Activated CD8-positive, alpha-beta memory T cell treated with anti-CD3 and anti-CD28 coated beads, Interleukin-2, amount 10 ng/mL, durations not matched to agents 7 days and 5 days (primary cell): ENCODE data around the gene TGFB3. TPM values are rescaled to one million over a fixed set of nuclear protein-coding genes. Genes with fewer than 3 reads are reported as not detected.

Experiments used
- ATAC-seq: fragments of 150-1000 bp; cut with Tn5 transposase; one replicate; pipeline ENCODE4 v1.10.0; 2021; ENCODE audit warnings: moderate library complexity
- CTCF ChIA-PET: fragments of 350-600 bp; sonication (Branson Sonifier 250); formaldehyde crosslinking; loops from one replicate; lab custom pipeline; 2021; ENCODE audit warnings: antibody characterized with exemption; lab: Charles Lee
- DNase-seq: peaks from one replicate; pipeline ENCODE4 v3.0.0-alpha.2; 2020
- H3K27ac Mint-ChIP-seq: one replicate; pipeline ENCODE4 v1.8.0; 2021; ENCODE audit warnings: mild to moderate bottlenecking, mixed read lengths
- H3K27me3 Mint-ChIP-seq: one replicate; pipeline ENCODE4 v1.8.0; 2021; ENCODE audit warnings: mixed read lengths
- H3K36me3 Mint-ChIP-seq: one replicate; pipeline ENCODE4 v1.8.0; 2021; ENCODE audit warnings: mild to moderate bottlenecking, mixed read lengths
- H3K4me1 Mint-ChIP-seq: one replicate; pipeline ENCODE4 v1.8.0; 2021; ENCODE audit warnings: mixed read lengths
- H3K4me3 Mint-ChIP-seq: one replicate; pipeline ENCODE4 v1.8.0; 2021; ENCODE audit warnings: mild to moderate bottlenecking, moderate library complexity, mixed read lengths
- H3K9me3 Mint-ChIP-seq: one replicate; pipeline ENCODE4 v1.8.0; 2022; ENCODE audit warnings: low read depth, mixed read lengths
- total RNA-seq, 2 experiments: library from RNA; stranded (reverse); gene quantifications; one replicate each; pipeline ENCODE4 v1.2.3, GENCODE V29; 2021

The TGFB3 gene
- total RNA-seq, 2 experiments from 2014 or later, result 1.4 to 2.1 TPM

GRCh38 chr14:75969126-75969525 lies 12.7 kb downstream of the TGFB3 start:
- DNase-seq, result no peak
- H3K27ac Mint-ChIP-seq, result no peak overlapping the region
- ATAC-seq, result no peak
- no peak overlapping the region for H3K4me3 Mint-ChIP-seq
- H3K9me3 Mint-ChIP-seq, result no peaks in the 10 kb centered on the region
- no peaks in the 10 kb centered on the region for H3K36me3 Mint-ChIP-seq
- H3K4me1 Mint-ChIP-seq, result no peaks in the 10 kb centered on the region
- CTCF ChIA-PET, result interaction anchor here (1.1 kb wide), 1 partner anchor 10 kb away, joined by 3 read pairs; no protein-coding TSS in a partner anchor
- no peaks in the 10 kb centered on the region for H3K27me3 Mint-ChIP-seq

- CTCF ChIA-PET, result interaction anchor here (1.7 kb wide), 1 partner anchor 62 kb away, joined by 4 read pairs; no protein-coding TSS in a partner anchor
- H3K4me3 Mint-ChIP-seq, result no peak overlapping the region
- no peaks in the 10 kb centered on the region for H3K36me3 Mint-ChIP-seq
- H3K27me3 Mint-ChIP-seq, result no peaks in the 10 kb centered on the region
- DNase-seq (no peak), ATAC-seq (no peak)
- H3K27ac Mint-ChIP-seq, result no peak overlapping the region
- no peaks in the 10 kb centered on the region for H3K4me1 Mint-ChIP-seq
- H3K9me3 Mint-ChIP-seq, result no peaks in the 10 kb centered on the region
Measured at GRCh38 chr14:75968456-75968855, 13.3 kb downstream of the TGFB3 start.

GRCh38 chr14:75967866-75968265 lies 13.9 kb downstream of the TGFB3 start:
- no peak for ATAC-seq
- CTCF ChIA-PET, result interaction anchor here (1.7 kb wide), 1 partner anchor 61 kb away, joined by 4 read pairs; no protein-coding TSS in a partner anchor
- Mint-ChIP-seq H3K27ac (no peak overlapping the region), H3K9me3 (no peaks in the 10 kb centered on the region), H3K36me3 (no peaks in the 10 kb centered on the region), H3K4me3 (no peak overlapping the region), H3K27me3 (no peaks in the 10 kb centered on the region), H3K4me1 (no peaks in the 10 kb centered on the region)
- no peak for DNase-seq

GRCh38 chr14:75961662-75962061 lies 20.1 kb downstream of the TGFB3 start:
- Mint-ChIP-seq H3K27ac (no peak overlapping the region), H3K4me3 (no peak overlapping the region), H3K4me1 (no peaks in the 10 kb centered on the region), H3K27me3 (no peaks in the 10 kb centered on the region), H3K9me3 (no peaks in the 10 kb centered on the region), H3K36me3 (no peaks in the 10 kb centered on the region)
- CTCF ChIA-PET, result interaction anchor here (1.0 kb wide), 1 partner anchor 253 kb away, joined by 3 read pairs; no protein-coding TSS in a partner anchor
- DNase-seq, result no peak
- no peak for ATAC-seq

- no peak overlapping the region for H3K4me3 Mint-ChIP-seq
- DNase-seq, result no peak
- CTCF ChIA-PET, result interaction anchor here (0.8 kb wide), 1 partner anchor 23 kb away, joined by 3 read pairs; no protein-coding TSS in a partner anchor
- ATAC-seq, result no peak
- no peaks in the 10 kb centered on the region for H3K27me3 Mint-ChIP-seq
- no peaks in the 10 kb centered on the region for H3K4me1 Mint-ChIP-seq
- H3K36me3 Mint-ChIP-seq, result no peaks in the 10 kb centered on the region
- no peaks in the 10 kb centered on the region for H3K9me3 Mint-ChIP-seq
- no peak overlapping the region for H3K27ac Mint-ChIP-seq
Measured at GRCh38 chr14:75960231-75960630, 21.6 kb downstream of the TGFB3 start.

GRCh38 chr14:75959031-75959430 lies 22.8 kb downstream of the TGFB3 start:
- H3K36me3 Mint-ChIP-seq, result no peaks in the 10 kb centered on the region
- CTCF ChIA-PET, result interaction anchor here (1.1 kb wide), 1 partner anchor 52 kb away, joined by 3 read pairs; no protein-coding TSS in a partner anchor
- H3K4me1 Mint-ChIP-seq, result no peaks in the 10 kb centered on the region

GRCh38 chr14:75952489-75952888 lies 29.3 kb downstream of the TGFB3 start:
- CTCF ChIA-PET, result no interaction called here
- ATAC-seq (no peak), DNase-seq (no peak)
- Mint-ChIP-seq H3K4me1 (no peaks in the 10 kb centered on the region), H3K27ac (no peak overlapping the region), H3K4me3 (no peak overlapping the region), H3K9me3 (no peaks in the 10 kb centered on the region), H3K27me3 (no peaks in the 10 kb centered on the region), H3K36me3 (no peaks in the 10 kb centered on the region)

More at GRCh38 chr14:75959031-75959430, 22.8 kb downstream of the TGFB3 start:
- Mint-ChIP-seq H3K27me3 (no peaks in the 10 kb centered on the region), H3K9me3 (no peaks in the 10 kb centered on the region), H3K4me3 (no peak overlapping the region), H3K27ac (no peak overlapping the region)
- DNase-seq (no peak), ATAC-seq (no peak)

- no peak for ATAC-seq
- H3K4me3 Mint-ChIP-seq, result no peak overlapping the region
- DNase-seq, result no peak
- CTCF ChIA-PET, result no interaction called here
- no peaks in the 10 kb centered on the region for H3K27me3 Mint-ChIP-seq
- no peaks in the 10 kb centered on the region for H3K36me3 Mint-ChIP-seq
- H3K27ac Mint-ChIP-seq, result no peak overlapping the region
- H3K9me3 Mint-ChIP-seq, result no peaks in the 10 kb centered on the region
- H3K4me1 Mint-ChIP-seq, result no peaks in the 10 kb centered on the region
Measured at GRCh38 chr14:75946785-75947184, 35.0 kb downstream of the TGFB3 start.

- no peak for DNase-seq
- Mint-ChIP-seq H3K27ac (no peak overlapping the region), H3K36me3 (no peaks in the 10 kb centered on the region), H3K27me3 (no peaks in the 10 kb centered on the region), H3K4me1 (no peaks in the 10 kb centered on the region), H3K4me3 (no peak overlapping the region), H3K9me3 (no peaks in the 10 kb centered on the region)
- CTCF ChIA-PET, result no interaction called here
- ATAC-seq, result no peak
Measured at GRCh38 chr14:75944607-75945241, 37.1 kb downstream of the TGFB3 start.

- Mint-ChIP-seq H3K27me3 (no peaks in the 10 kb centered on the region), H3K4me3 (no peak overlapping the region), H3K27ac (no peak overlapping the region), H3K36me3 (no peaks in the 10 kb centered on the region), H3K9me3 (no peaks in the 10 kb centered on the region), H3K4me1 (no peaks in the 10 kb centered on the region)
- CTCF ChIA-PET, result interaction anchor here (1.0 kb wide), 1 partner anchor 34 kb away, joined by 4 read pairs; no protein-coding TSS in a partner anchor
- DNase-seq (no peak), ATAC-seq (no peak)
Measured at GRCh38 chr14:75941030-75941429, 40.8 kb downstream of the TGFB3 start.

- ATAC-seq (no peak), DNase-seq (no peak)
- no peaks in the 10 kb centered on the region for H3K9me3 Mint-ChIP-seq
- no peaks in the 10 kb centered on the region for H3K4me1 Mint-ChIP-seq
- H3K4me3 Mint-ChIP-seq, result no peak overlapping the region
- no peaks in the 10 kb centered on the region for H3K36me3 Mint-ChIP-seq
- no peaks in the 10 kb centered on the region for H3K27me3 Mint-ChIP-seq
- no peak overlapping the region for H3K27ac Mint-ChIP-seq
- CTCF ChIA-PET, result interaction anchor here (0.7 to 1.3 kb wide), 3 partner anchors 12 to 1077 kb away, joined by 3 to 7 read pairs (median 3); no protein-coding TSS in a partner anchor
Measured at GRCh38 chr14:75939200-75939599, 42.6 kb downstream of the TGFB3 start.

- Mint-ChIP-seq H3K36me3 (no peaks in the 10 kb centered on the region), H3K27me3 (no peaks in the 10 kb centered on the region), H3K27ac (no peak overlapping the region), H3K9me3 (no peaks in the 10 kb centered on the region), H3K4me3 (no peak overlapping the region), H3K4me1 (no peaks in the 10 kb centered on the region)
- DNase-seq (no peak), ATAC-seq (no peak)
- CTCF ChIA-PET, result interaction anchor here (0.6 to 1.7 kb wide), 2 partner anchors 29 to 258 kb away, joined by 3 to 11 read pairs; no protein-coding TSS in a partner anchor
Measured at GRCh38 chr14:75934998-75935628, 46.7 kb downstream of the TGFB3 start.

GRCh38 chr14:75933712-75934296 lies 48.0 kb downstream of the TGFB3 start:
- Mint-ChIP-seq H3K36me3 (no peaks in the 10 kb centered on the region), H3K4me3 (no peak overlapping the region), H3K9me3 (no peaks in the 10 kb centered on the region), H3K27ac (no peak overlapping the region), H3K27me3 (no peaks in the 10 kb centered on the region), H3K4me1 (no peaks in the 10 kb centered on the region)
- DNase-seq (no peak), ATAC-seq (no peak)
- CTCF ChIA-PET, result interaction anchor here (1.4 to 1.7 kb wide), 2 partner anchors 27 to 223 kb away, joined by 3 to 11 read pairs; no protein-coding TSS in a partner anchor
